NOMO-1 treated with DMSO at 0.1 percent for 48 hours (cell line): ENCODE measurements around the gene TBX5.

Source experiments
- DNase-seq: peaks from one replicate; lab custom pipeline; 2025; ENCODE audit not compliant: unreplicated experiment; lab: John Stamatoyannopoulos, UW

The TBX5 gene

DNA sequence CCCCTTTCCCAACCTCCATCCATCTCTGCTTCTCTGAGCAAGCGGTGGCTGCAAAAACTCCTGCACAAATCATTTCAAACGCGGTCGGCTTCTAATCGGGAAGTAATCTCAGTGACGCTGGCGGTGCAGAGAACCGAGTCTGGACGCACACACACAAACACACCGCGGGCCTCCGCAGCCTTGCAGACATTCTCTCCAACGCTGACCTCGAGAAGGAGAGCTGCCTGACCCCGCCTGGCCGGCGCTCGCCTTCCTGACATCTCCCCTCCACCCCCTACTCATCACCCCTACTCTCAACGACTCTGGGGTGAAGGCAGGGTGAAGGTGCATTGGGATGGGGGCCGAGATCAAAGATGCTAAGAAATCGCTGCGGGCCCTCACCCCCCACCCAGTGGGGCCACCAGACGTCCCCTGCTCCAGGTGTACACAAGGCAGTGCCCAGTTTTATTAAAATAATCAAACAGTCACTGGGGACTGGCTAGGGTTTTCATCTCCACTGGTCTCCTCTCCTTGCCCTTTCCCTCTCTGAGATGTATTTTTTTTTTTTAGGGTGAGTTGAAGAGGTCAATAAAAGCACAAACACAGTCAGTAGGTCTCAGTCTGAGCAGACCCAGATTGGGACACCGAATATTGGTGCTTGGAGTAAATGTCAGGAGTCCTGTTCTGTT lies 506 bp upstream of the TBX5 start:
- no peak for DNase-seq

GRCh38 chr12:114404926-114405518 lies 922 bp downstream of the TBX5 start:
- DNase-seq = no peak

- DNase-seq = no peak
Observed at GRCh38 chr12:114404083-114404925, 1.6 kb downstream of the TBX5 start.

DNA sequence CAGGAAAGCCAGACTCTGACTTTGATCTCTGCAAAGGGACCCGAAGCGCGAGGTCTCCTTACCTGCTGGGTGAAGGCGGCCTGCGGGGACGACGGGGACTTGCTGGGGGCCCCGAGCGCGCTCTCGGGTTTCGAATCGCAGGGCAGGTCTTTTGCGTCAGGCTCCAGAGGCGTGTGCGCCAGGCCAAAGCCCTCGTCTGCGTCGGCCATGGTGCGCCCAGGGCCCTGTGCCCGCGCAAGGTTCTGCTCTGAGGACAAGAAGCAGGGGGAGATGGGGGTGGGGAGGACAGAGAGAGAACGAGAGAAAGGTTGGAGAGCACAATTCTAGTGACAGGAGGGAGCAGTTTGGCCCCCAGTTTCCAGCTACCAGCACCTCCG lies 2.3 kb downstream of the TBX5 start:
- no peak for DNase-seq

DNA sequence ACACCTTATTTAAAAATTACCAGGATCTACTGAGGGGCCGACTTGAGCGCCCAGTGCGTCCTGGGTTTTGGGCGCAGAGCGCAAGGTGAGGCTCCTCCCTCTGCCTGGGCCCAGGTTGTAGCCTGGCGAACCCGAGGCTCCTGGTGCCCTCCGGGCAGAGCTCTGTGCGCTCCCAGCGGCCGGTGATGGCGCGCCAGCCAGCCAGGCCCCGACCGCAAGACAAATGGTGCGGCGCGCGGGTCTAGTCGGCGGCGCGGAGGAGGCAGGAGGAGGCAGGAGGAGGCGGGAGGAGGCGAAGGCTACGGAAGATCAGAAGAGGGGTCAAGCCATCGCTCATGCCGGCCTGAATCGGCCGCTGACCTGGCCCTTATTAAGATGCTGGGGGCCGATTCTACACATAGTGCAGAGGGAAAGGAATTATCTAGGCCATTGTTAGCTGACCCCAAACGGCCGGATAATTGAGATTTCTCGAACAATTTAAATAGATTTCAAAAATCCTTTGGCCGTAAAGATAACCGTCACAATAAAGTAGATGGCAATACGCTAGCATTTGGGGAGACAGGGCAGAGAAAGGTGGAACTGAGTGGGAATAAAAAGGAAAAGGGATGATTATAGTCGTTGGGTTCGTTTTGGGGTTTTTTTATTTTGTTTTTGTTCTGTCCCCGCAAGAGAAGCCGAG lies 2.8 kb downstream of the TBX5 start:
- no peak for DNase-seq

DNA sequence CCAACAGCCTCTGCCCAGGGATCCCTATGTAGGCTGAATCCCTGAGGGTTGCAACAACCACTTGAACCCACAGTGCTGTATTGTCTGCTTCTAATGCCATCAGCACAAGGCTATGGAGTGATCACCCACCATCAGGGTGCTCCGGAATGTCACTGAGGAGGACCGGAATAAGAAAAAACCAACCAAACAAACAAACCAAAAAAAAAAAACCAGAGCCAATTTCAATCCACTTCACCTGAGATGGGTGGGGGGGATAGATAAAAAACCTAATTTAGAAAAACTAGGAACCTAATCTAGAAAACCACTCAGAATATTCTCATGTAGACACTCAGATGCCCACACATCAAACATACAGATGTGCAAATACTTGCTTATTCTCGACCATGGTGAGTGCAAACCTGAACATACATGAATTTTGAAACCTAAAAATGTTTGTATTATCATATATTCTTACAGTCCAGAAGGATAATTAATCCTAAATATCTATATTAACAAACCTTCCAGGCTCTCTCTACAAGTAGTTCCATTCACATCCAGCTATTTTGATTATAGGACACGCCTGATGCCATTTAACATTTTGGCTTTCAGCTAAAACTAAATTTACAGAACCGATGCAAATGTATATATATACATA lies 3.7 kb downstream of the TBX5 start:
- no peak for DNase-seq

DNA sequence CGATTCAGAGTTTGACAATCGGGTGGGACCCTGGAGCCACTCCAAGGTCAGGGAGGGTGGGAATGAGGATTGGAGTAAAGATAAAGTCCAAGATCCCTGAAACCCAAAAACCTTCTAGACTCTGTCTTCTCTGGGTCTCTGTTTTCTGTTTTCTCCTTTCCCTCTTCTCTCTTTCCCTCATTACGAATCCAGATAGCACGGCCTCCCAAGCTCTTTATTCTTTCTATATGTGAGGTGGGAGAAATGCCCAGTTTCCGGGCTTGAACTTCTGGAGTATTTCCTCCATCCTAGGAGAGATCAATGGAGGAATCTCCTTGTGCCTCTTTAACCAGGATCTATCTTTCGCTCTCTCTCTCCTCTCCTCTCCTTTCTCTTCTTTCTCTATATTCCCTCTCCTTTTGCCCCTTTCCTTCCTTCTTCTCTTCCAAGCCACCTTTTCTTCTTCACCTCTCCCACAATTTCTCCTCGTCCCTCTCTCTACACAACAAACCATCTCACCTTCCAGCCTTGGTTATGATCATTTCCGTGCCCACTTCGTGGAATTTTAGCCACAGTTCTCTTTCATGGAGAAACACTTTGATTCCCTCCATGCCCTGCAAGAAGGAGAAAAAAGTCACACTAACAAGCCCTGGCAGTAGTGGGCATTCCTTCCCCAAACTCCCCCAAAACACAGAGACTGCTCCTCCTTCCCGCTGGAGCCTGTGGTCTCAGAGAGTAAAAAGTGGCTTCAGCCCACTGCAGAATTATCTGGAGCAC lies 4.4 kb downstream of the TBX5 start:
- no peak for DNase-seq

DNA sequence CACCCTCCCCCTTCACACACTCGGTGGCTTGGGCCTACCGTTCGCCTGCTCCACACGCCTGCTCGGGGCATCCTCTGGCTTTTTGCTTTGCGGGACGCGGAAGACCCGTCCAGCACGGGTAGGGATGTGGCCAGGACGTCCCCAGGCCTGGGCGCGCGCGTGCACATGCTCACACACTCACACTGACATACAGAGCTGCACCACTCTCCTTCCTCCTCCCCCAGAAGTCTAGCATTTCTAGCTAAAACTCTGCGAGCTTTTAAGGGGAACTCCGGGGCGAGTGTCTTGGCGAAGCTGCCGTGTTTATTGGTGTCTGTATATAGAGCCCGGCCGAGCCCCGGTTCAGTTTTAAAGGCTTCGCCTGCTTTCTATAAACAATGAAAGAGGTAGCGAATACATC lies 5.0 kb downstream of the TBX5 start:
- no peak for DNase-seq

DNA sequence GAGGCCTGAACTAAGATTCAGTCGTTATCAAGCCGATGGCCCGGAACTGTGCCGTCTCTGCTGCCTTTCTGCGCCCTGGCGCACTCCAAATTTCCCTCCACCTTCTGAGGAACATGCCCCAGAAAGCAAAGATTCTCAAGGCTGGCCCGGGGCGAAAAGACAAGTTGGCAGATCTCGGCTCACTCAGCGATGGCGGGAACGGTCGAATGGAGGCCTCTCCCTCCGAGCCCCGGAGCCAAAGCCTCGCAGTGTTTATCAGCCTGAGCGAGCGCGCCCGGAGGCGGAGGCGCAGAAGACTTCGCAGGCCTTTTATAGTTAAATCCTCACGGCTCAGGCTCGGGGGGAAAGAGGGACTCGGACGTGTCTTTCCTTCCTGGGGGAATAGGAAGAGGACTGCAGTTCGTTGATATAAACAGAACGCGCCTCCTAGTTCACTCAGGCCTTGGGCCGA lies 5.6 kb downstream of the TBX5 start:
- no peak for DNase-seq

DNA sequence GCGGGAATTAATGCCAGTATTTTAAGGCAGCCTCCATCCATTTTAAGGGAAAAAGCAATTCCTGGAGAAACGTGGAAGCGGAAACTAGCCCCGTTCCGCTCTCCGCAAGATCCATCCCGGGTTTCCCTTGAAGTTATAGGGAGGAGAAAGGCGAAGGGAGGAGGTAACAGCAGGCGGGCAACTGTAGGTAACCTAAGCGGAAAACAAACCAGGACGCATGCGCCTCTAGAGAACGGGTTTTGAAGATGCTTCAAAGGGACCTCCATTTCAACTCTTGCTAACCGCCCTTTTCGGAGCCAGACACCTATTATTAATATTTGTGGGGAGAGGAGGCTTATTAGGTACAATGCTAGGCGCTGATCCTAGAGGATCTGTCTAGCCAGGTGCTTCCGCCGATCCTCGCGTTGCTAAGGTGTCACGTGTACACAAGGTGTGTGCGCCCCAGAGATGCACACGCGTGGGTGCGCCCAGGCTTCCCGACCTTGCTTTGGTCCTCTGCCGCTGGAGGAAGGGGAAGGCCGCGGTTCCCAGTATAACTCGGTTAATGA lies 6.2 kb downstream of the TBX5 start:
- DNase-seq = no peak

DNA sequence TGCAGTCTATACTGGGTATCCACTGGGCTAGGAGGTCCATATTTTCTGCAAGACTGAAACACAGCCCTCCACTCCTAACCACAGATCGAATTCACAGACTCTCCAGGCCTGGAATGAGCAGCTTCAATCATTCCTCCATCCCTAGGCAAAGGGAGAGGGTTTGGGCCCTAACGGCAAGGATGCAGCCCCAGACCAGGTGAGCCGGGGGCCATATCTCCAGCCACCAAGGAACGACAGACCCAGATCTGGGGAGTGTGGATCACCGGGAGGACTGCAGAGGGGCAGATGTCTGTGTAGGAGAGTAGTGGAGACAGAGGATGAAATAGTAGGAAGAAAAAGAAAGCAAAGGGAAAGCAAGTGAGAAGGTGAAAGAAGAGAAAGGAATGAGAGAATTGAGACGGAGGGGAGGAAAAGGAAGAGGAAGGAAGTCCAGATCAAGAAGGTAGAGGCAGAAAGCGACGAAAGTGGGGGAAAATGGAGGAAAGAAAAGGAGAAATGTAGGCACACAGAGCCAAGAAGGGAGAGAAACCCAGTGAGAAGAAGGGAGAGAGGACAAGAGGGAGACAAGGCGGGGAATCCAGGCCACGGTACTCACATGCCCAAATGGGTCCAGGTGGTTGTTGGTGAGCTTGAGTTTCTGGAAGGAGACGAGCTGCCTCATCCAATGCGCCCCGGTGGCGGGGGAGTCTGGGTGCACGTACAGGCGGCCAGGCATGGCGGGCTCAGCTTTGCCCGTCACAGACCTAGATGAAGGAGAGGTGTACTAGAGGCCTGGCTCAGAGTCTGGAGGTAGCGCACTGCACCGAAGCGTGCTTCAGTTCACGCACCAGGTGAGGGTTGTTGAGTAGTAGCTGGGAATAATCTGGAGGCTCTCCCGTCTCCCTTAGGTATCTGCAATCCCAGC lies 7.7 kb downstream of the TBX5 start:
- no peak for DNase-seq

GRCh38 chr12:114396869-114397719 lies 8.8 kb downstream of the TBX5 start:
- no peak for DNase-seq

DNA sequence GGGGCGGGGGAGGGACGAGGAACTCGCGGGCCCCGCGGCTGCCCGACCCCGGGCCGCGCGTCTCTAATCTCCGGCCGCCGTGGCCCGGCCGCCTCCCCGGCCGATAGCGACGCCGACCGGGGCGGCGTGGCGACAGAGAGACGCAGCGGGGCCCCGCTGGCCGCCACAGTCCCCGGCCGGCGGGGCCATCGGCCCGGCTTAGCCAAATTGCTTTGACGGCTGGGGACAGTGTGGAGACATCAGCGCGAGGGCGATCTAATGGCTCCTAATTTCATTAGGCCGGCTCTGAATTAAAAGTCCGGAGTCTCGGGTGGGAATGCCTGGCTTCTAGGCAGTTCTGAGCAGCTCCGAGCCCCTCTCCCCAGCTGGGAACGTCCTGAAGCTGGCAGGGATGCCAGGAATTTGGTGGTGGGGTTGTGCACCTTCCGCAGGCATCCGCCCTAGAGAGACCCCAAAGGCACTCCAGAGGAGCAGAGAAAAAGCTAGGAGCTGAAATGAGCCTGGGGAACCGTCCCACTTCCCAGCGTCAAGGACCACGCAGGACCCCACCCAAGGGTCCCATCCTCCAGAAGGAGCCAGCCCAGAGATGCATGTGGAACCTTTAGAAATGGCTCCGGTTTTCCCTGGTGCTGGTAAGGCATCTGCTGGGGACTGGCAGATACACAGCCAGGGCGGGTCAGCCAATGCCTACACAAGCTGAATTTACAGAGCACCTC lies 9.6 kb downstream of the TBX5 start:
- no peak for DNase-seq

GRCh38 chr12:114395755-114396152 lies 10.2 kb downstream of the TBX5 start:
- no peak for DNase-seq

GRCh38 chr12:114395233-114395632 lies 10.7 kb downstream of the TBX5 start:
- no peak for DNase-seq

- DNase-seq = no peak
Observed at GRCh38 chr12:114393569-114393968, 12.4 kb downstream of the TBX5 start.

DNA sequence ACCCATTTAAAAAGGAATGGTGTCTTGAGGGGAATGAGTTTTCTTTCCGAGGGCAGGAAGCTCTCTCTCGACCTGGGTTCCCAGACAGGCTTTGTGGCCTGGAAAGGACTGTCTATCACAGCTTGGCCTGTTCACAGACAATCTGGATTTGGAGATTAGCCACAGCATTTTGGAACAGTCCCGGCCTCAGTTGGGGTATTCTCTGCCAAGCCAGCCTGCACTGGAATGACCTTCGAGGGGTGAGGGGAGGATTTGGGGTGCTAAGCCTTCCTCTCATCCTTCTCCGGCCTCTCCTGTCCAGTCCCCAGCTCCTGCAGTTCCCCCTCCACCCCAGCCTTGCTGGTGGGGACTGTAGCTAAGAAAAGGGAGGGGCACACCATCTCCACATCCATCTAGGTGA lies 13.0 kb downstream of the TBX5 start:
- no peak for DNase-seq

- DNase-seq = no peak
Observed at GRCh38 chr12:114391088-114391487, 14.9 kb downstream of the TBX5 start.
